Colon (tissue), 2 donors: ENCODE results near the gene LY6G6D.

Source experiments
- FAIRE-seq: peaks from 2 replicates; lab custom pipeline; 2012; peaks lifted over from hg19 to GRCh38; lab: Jason Lieb, UNC
- donor health status: control.
- donor health status: control.

LY6G6D gene

DNA sequence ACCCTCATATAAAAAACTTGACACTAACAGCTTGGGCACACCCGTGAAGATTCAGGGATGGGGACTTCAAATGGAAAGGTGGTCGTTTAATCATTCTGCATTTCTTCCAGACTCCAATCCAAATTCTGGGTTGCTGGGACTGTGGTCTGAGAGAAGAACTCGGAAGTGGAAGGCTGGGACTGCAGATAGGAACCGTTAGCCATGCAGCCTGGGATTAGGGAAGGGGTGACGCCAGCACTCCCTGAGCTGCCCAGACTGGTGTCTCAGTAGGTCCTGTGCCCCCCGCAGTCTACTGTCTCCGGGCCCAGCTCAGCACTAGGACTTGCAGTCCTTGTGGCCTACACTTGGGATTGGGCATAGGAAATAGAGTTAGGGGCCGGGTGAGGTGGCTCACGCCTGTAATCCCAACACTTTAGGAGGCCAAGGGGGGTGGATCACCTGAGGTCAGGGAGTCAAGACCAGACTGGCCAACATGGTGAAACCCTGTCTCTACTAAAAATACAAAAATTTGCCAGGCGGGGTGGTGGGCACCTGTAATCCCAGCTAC lies 21.7 kb downstream of the LY6G6D start:
- FAIRE-seq, result no peak

DNA sequence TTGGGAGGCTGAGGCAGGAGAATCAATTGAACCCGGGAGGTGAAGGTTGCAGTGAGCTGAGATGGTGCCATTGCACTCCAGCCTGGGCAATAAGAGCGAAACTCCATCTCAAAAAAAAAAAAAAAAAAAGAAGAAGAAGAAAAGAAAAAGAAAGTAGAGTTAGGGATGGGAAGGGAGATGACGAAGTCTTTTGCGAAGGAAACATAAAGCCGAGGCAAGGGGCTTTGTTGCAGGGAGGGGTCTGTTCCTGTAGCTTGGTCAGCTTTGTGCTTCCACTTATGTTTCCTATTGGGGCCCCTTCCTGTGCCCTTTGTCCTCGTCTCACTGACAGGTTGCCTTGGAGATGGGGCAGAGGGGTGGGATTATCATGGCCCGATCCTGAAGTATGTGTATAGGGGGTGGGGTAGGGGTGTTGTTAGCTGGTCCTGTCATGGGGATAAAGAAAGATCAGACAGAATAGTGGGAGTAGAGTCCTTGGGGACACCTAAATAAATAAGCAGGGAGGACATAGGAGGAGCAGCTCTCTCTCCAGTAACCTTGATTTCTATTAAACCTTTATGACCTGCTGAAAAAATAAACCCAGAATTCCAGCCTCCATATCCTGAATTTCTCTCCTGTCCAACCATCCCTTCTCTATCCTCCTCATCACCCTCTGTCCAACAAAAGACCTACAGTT lies 22.3 kb downstream of the LY6G6D start:
- no peak for FAIRE-seq

DNA sequence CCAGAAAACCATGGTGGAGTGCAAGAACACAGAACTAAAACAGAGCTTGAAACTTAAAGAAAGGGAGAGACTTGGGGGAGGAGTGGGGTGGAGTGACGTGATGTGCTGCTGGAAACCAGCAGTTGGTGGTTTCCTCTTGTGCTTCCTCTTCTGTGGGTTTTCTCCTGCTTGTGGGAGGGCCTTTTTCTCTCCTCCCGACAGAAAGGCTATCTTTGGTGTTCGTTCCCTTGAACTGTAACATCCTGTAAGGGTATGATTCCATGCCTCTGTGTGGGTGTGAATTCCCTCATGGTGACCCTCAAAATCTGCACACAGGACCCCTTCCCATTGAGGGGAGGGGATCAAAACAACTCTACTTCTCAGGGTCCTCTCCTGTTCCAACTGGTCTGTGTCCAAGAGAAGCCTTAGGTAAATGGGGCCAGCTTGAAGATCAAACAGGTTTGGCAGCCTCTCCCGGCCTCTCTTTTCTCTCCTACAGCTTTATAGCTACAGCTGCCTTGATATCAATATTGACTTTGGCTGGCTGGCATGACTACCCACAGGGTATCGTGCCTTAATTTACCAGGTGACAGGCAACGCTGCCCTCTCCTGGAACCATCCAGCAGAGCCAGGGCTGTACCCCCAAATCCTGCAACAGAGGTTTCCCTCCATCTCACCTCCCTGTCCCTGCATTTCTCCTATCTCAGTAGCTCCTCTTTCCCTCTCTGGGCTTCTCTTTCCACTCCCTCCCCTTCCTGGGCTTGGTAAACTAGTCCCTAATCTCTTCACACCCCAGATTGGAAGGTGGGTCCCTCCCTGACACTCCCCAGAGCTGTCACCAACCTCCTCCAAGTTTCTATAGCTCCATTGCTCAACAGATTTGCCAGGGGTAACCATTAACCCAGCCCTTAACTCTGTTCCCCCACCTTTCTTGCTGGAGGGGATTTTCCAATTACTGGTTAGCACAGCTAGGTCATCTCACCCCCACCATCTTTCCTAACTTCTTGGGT lies 23.1 kb downstream of the LY6G6D start:
- FAIRE-seq, result no peak

DNA sequence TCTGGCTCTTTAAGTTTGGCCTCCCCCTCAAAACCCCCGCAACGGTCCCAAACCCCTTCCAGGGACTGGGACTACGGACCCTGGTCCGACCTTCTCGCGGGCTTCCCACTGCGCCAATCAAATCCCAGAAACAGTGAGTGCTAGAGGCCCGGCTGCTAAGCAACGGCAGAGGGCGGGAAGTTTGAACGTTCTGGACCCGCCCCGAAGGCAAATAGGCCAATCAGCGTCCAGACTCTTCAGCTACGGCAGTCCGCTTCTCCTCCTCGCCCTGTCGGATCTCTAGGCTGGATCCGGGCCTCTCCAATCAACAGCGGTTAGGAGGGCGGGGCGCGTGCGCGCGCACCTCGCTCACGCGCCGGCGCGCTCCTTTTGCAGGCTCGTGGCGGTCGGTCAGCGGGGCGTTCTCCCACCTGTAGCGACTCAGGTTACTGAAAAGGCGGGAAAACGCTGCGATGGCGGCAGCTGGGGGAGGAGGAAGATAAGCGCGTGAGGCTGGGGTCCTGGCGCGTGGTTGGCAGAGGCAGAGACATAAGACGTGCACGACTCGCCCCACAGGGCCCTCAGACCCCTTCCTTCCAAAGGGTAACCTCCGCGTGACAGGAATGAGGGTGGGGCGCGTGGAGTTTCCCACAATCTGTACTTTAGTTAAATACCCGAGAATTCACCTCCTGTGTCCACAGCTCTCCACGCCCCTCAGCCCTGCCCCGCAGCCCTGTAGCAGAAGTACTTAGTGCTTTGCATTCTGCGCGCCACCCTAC lies 24.7 kb downstream of the LY6G6D start, which contains the start of gene MSH5:
TSS of gene MSH5 (plus strand) at position 367 of the 758 bp plus-strand sequence. CDS start 462 bp downstream, outside the sequence.
- FAIRE-seq, result no peak

DNA sequence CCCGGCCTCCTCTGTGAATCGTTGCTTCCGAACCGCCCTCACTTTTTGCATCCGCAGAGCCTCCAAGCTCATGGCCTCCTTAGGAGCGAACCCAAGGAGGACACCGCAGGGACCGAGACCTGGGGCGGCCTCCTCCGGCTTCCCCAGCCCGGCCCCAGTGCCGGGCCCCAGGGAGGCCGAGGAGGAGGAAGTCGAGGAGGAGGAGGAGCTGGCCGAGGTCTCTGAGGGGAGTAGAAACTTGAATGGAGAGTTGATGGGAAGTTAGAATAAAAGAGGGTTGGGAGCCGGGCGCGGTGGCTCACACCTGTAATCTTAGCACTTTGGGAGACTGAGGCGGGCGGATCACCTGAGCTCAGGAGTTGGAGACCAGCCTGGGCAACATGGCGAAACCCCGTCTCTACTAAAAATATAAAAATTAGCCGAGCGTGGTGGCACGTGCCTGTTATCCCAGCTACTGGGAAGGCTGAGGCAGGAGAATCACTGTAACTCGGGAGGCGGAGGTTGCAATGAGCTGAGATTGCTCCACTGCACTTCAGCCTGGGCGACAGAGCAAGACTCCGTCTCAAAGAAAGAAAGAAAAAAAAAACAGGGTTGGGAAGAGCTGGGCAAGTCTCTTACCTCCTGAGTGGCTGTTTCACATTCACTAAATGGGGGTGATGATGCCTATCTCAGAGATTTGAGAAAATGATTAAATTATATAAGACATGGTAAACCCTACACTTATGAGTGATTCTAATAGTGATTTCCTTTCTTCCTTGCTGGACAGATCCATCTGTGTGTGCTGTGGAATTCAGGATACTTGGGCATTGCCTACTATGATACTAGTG lies 25.5 kb downstream of the LY6G6D start:
- no peak for FAIRE-seq

DNA sequence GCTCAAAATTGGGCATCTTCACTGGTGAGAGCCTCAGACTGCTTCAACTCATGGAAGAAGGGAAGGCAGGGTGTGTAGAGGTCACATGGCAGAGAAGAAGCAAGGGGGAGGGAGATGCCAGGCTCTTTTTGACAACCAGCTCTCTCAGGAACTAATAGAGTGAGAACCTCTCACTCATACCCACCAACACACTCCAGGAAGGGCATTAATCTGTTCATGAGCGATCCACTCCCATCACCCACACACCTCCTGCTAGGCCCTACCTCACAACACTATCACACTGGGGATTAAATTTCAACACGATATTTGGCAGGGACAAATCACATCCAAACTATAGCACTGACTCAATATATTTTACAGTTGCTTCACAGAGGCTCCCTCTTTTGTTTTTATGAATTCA lies 26.7 kb downstream of the LY6G6D start:
- no peak for FAIRE-seq

DNA sequence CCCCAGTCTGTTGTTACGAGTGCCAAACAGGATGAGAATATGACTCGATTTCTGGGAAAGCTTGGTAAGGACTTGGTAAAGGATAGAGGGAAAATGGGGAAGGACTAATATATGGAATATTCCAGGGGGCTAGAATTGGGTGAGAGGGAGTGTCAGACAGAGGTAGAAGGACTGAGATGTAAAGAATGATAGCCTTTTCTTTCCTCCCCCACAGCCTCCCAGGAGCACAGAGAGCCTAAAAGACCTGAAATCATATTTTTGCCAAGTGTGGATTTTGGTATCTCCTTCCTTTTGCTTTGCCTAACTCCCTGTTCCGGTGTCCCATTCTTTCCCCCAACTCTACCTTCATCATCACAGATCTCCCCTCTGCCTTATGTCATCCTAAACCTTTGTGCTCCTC lies 27.7 kb downstream of the LY6G6D start:
- FAIRE-seq, result no peak

DNA sequence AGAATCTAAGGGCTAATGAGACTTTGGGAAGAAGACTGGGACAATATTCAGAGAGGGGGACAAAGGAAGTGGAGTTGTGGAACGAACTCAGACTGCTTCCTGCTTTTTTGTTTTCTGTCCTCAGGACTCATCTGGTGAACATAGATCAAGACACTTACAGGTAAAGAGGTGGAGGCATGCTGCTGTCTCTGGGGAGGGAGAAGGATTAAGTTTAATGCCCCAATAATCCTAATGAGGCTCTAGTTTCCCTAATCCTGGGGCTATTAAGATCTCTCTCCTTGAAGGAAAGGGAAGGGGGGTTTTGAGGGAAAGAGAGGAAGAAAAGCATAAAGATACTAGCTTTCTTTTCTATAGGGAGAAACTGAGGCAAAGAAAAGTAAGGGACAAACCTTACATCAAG lies 29.3 kb downstream of the LY6G6D start:
- no peak for FAIRE-seq

DNA sequence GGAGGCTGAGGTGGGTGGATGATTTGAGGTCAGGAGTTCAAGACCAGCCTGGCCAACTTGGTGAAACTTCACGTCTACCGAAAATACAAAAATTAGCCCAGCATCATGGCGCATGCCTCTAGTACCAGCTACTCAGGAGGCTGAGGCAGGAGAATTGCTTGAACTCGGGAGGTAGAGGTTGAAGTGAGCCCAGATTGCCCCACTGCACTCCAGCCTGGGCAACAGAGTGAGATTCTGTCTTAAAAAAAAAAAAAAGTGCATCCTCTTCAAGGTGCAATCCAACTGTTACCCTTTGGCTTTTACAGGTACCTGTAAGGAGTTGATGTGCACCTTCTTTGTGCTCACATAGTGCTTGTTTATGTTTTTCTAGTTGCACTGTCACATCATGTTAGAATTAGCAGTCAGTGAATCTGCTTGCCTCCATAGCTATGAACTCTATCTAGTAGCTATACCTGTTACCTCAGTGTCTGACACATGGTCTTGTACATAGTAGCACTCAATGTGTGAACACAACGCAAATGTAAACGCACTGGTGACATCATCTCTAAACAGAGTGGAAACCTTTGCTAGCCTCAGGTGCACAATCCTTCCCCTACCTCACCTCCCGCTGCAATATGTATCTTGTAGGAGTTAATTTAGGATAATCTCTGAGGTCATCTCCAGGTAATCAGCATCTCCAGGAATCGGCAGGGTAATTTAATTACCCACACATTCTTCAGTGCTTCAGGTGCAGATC lies 34.3 kb downstream of the LY6G6D start:
- FAIRE-seq, result no peak

DNA sequence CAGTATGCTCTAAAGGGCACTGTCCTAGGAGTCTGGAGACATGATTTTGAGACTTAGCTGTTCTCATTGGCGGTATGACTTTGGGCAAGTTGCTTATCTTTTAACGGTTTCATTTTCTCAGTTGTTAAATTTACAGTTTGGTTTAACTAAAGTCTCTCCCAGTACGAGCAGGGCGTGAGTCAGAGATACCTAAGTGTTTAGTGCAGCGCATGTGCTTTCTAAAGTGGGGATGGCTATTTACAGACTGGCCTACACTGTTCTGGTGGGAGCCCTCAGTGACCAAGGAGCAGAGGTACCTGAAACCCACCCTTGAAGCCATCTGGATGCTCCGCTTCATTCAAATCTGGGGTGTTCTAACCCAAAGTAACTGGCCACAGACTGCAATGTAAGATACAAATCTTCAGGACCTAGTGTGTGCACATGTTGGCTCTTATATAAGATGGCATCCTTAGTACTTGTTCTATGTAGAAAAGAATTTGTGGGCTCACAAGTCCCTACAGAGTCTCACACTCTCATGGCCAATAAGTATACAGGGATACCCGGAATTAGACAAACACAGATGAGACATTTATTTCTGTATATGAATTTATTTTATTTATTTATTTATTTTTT lies 35.4 kb downstream of the LY6G6D start:
- no peak for FAIRE-seq

DNA sequence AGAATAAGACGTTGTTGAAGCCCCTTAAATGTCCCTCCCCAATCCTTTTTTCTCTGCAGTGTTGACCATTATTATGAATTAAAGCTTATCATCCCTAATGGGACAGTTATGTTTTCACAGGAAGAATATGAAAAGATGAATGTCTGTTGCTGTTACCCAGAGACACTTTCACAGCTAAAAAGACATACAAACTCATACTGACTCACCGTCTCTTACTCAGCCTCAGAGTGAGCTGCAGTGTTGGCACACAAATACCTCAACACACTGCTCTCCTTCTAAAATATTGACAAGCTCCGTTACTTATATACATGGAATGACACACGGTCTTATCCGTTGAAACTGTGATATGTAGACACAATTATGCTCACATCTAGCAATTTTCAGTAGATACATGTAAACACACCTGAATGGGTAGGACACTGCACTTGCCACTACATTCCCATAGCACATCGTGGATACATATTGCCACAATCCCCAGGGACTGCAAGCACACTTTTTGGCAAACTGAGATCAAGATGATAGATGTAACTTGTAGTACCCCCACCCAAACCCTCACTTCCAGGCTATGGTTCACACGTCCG lies 37.7 kb downstream of the LY6G6D start:
- FAIRE-seq, result no peak

DNA sequence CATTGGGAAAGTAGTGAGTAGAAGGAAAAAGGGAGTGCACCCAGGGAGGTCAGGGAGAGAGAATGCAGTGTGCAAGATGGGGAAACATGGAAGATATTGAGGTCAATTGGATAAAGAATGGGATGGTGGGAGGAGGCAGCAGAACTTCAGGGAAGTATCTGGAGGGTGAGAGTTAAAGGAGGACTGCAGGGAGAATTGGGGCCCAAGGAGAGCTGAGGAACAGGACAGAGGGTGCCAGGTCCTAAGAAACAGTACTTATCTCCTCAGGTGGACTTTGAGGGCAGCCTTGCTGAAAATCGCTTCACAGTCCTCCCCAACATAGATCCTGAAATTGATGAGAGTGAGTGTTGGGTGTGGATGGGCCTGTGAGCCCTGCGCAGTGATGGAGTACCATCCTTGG lies 43.1 kb downstream of the LY6G6D start:
- FAIRE-seq, result no peak

DNA sequence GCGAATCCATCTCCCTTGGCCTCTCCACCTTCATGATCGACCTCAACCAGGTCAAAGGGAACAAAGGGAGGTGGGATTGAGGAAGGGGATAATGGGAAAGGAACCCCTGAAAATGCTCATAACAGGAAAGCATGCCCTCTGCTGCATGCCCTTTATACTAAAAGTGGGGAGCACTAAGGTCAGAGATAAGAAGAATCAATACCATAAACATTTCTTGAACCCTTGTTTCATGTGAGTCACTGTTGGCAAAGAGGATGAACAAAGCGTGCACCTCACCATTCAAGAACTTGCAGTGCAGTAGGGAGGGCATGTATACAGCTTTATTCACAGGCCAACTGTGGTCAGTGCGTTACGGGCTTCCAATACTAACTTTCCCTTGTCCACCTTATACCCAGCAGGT lies 45.6 kb downstream of the LY6G6D start:
- no peak for FAIRE-seq

DNA sequence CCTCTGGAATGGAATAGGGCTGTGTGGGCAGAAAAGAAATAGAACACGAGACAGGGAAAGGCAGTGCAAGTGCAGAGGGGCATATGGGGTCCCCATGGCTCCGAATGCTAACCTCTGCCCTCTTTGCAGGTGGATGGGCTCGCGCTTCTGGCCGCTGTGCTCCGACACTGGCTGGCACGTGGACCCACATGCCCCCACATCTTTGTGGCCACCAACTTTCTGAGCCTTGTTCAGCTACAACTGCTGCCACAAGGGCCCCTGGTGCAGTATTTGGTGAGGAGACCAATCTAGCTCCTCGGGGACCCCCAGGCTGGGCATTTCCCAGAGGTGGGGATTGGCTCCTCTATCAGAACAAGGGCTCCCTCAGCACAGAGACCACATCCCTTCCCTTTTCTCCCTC lies 46.2 kb downstream of the LY6G6D start:
- FAIRE-seq, result no peak

DNA sequence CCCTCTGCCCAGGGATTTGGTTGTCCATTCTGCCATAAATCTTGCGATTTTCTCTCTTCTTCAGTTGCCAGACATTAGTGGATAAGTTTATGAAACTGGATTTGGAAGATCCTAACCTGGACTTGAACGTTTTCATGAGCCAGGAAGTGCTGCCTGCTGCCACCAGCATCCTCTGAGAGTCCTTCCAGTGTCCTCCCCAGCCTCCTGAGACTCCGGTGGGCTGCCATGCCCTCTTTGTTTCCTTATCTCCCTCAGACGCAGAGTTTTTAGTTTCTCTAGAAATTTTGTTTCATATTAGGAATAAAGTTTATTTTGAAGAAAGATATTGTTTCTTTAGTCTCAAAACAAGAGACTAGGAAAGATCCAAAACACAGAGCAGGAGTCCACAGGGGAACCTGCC lies 47.2 kb downstream of the LY6G6D start, which contains the start of gene SAPCD1:
TSS of gene SAPCD1 (plus strand) at position 301 of the 400 bp plus-strand sequence. CDS start 399 bp downstream, outside the sequence.
- FAIRE-seq, result no peak

DNA sequence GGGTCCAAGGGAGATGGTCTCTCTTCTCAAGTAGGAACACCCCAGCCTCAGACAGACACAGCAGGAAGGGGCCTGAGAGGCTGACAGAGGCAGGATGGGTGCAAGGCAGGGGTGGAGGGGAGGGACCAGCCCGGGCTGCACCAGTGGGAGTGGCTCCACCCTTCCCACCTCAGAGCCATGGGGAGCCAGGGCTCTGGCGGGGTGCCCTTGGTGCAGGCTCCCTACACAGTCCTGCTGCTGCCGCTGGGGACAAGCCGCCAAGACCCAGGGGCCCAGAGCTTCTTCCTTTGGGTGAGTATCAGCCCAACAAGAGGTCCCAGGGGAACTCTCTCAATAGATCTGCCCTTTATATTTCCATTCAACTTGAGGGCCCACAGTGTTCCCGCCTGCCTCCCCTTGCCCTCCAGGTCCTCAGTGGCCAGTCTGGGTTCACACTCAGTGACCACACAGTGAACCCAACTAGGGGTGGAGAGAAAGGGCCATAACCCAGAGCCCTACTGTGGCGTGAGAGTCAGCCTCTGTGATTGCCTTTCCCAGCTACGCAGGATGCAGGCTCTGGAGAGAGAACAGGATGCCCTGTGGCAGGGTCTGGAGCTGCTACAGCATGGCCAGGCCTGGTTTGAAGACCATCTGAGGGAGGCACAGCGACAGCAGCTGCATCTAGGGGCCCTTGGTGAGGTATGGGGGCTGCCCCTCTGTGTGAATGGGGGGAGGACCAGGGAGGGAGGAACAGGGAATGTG lies 47.9 kb downstream of the LY6G6D start:
- no peak for FAIRE-seq

DNA sequence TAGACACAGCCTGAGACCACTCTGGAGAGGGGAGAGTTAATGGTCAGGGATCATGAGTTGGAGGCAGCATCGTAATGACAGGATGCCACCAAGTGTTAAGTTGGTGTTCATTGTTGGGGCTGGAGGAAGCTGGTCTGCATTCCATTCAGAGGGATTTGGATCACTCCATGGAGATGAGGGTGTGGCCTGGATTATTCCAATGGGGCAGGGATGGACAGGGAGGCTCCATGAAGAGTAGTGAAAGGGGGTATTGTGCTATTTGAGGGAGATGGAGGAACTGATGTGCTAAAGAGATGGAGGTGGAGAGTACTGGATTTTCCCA lies 48.4 kb downstream of the LY6G6D start:
- no peak for FAIRE-seq

DNA sequence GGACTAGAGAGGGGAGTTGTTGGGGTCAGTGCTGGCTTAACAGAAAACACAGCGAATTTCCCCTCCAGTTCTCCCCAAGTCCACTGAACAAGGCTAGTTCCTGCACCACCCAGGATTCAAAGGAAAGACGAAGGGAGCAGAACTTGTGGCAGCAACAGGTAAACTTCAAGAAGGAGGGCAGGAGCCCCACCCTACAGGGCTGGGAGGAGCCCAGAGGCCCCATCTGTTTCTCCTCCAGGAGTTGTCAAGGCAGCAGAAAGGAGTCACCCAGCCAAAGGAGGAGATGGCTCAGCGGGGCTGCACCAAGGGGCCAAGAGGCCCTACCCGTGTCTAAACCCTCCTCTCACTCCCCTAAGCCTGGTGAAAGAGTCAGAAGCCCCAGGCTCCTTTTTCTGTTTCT lies 49.0 kb downstream of the LY6G6D start:
- no peak for FAIRE-seq

DNA sequence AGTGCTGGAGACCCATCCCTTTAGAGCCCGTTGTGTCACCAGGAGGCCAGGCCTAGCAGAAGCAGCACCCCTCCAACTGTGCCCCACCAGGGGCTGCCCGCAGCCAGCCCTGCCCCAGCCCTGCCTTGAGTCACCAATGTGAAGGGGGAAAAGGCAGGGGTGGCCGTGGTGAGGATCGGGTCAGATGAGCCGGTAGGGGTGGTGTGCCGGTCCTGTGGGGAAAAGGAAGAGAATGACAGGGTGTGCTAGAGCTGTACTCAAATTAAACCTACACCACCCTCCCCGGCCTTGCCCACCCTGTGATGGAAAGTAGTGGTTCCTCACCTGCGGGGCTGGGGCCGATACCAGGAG lies 50.4 kb downstream of the LY6G6D start:
- FAIRE-seq, result no peak
